Chondrocyte (in vitro differentiated cells): ENCODE data around the gene COL1A1. TPM values are rescaled to one million over a fixed set of nuclear protein-coding genes. Genes with fewer than 3 reads are reported as not detected.
A peak's percentile ranks its signal among the peaks of the same experiment; 100 is the strongest.

Source experiments
- DNase-seq: peaks from one replicate; pipeline ENCODE4 v3.0.0; 2021; ENCODE audit warnings: mixed read lengths, low spot score
- H3K27ac Mint-ChIP-seq: one replicate; pipeline ENCODE4 v1.8.0; 2021; ENCODE audit warnings: mild to moderate bottlenecking, moderate library complexity, mixed read lengths; ENCODE audit not compliant: unreplicated experiment
- H3K27me3 Mint-ChIP-seq: 2 replicates; pipeline ENCODE4 v1.8.0; 2021; ENCODE audit warnings: low read depth, mixed read lengths
- H3K36me3 Mint-ChIP-seq: 2 replicates; pipeline ENCODE4 v1.8.0; 2021; ENCODE audit warnings: low read depth, mixed read lengths
- H3K4me1 Mint-ChIP-seq: 2 replicates; pipeline ENCODE4 v1.8.0; 2021; ENCODE audit warnings: low read depth, mild to moderate bottlenecking, mixed read lengths
- H3K4me3 Mint-ChIP-seq: one replicate; pipeline ENCODE4 v1.8.0; 2021; ENCODE audit warnings: mild to moderate bottlenecking, moderate library complexity, mixed read lengths; ENCODE audit not compliant: unreplicated experiment
- H3K9me3 Mint-ChIP-seq: 2 replicates; pipeline ENCODE4 v1.8.0; 2021; ENCODE audit warnings: low read depth, mixed read lengths
- CTCF ChIP-seq: fragments of 200-600 bp; sonication (generic); IDR thresholded peaks from 2 replicates; pipeline ENCODE4 v1.5.0; 2021; ENCODE audit warnings: antibody characterized with exemption, mild to moderate bottlenecking, moderate library complexity
- total RNA-seq: library from RNA; stranded (reverse); gene quantifications from 3 replicates; pipeline ENCODE4 v1.2.1, GENCODE V29; 2021

COL1A1 gene
- total RNA-seq, 1 donor from 2014 or later: 35,333 TPM

GRCh38 chr17:50151937-50152547 lies 49.4 kb downstream of the COL1A1 start:
- H3K4me3 Mint-ChIP-seq: peak overlapping the region; percentile 84
- no peaks in the 10 kb centered on the region for H3K36me3 Mint-ChIP-seq
- H3K9me3 Mint-ChIP-seq: no peaks in the 10 kb centered on the region
- DNase-seq: peak; percentile 90
- H3K4me1 Mint-ChIP-seq: peaks cover 33% of the 10 kb centered on the region
- H3K27ac Mint-ChIP-seq: peak overlapping the region; percentile 94
- no peak for TF ChIP-seq CTCF
- no peaks in the 10 kb centered on the region for H3K27me3 Mint-ChIP-seq

- TF ChIP-seq CTCF: peak; percentile 75
- DNase-seq: peak; percentile 96
- Mint-ChIP-seq H3K27ac (peak overlapping the region; percentile 94), H3K4me3 (peak overlapping the region; percentile 84), H3K4me1 (peaks cover 40% of the 10 kb centered on the region), H3K27me3 (no peaks in the 10 kb centered on the region), H3K9me3 (no peaks in the 10 kb centered on the region), H3K36me3 (peaks cover 2% of the 10 kb centered on the region)
Observed at GRCh38 chr17:50151041-50151936, 50.1 kb downstream of the COL1A1 start.

GRCh38 chr17:50150354-50151040 lies 50.9 kb downstream of the COL1A1 start, which contains the start of gene PPP1R9B:
Gene PPP1R9B, minus strand, starts transcription at chr17:50150677. Its CDS starts 164 bp downstream, at chr17:50150513.
- no peak for DNase-seq
- no peaks in the 10 kb centered on the region for H3K27me3 Mint-ChIP-seq
- H3K4me1 Mint-ChIP-seq: peaks cover 46% of the 10 kb centered on the region
- peaks cover 2% of the 10 kb centered on the region for H3K36me3 Mint-ChIP-seq
- TF ChIP-seq CTCF: no peak
- peak within 1 kb of the TSS; percentile 87 for H3K4me3 Mint-ChIP-seq
- no peaks in the 10 kb centered on the region for H3K9me3 Mint-ChIP-seq
- H3K27ac Mint-ChIP-seq: peak within 1 kb of the TSS; percentile 94

- H3K4me1 Mint-ChIP-seq: peaks cover 45% of the 10 kb centered on the region
Observed at GRCh38 chr17:50149417-50150353, 51.7 kb downstream of the COL1A1 start.

More at GRCh38 chr17:50149417-50150353, 51.7 kb downstream of the COL1A1 start:
- Mint-ChIP-seq H3K9me3 (no peaks in the 10 kb centered on the region), H3K27ac (peak overlapping the region; percentile 51), H3K36me3 (peaks cover 2% of the 10 kb centered on the region), H3K27me3 (no peaks in the 10 kb centered on the region), H3K4me3 (peak overlapping the region; percentile 87)
- peak; percentile 31 for TF ChIP-seq CTCF
- peak; percentile 90 for DNase-seq
